T47D (cell line): ENCODE data around the gene EIF4E1B.

Source experiments
- DNase-seq, 2 experiments: peaks; one replicate each; pipeline versions ENCODE4 v3.0.0 to v3.0.0-alpha.2; 2011 to 2012; ENCODE audit warnings: low read depth in 1 of 2, low spot score in 1 of 2
- JUND ChIP-seq: IDR thresholded peaks from 2 replicates; pipeline ENCODE4 v1.6.1; 2012; ENCODE audit warnings: low read depth
- in situ Hi-C: cut with HindIII; loops from 2 replicates; pipeline ENCODE4 v1.10.0; 2016; ENCODE audit warnings: low sequenced_read_pairs, low pct_unique_long_range_greater_than_20kb

EIF4E1B gene

DNA sequence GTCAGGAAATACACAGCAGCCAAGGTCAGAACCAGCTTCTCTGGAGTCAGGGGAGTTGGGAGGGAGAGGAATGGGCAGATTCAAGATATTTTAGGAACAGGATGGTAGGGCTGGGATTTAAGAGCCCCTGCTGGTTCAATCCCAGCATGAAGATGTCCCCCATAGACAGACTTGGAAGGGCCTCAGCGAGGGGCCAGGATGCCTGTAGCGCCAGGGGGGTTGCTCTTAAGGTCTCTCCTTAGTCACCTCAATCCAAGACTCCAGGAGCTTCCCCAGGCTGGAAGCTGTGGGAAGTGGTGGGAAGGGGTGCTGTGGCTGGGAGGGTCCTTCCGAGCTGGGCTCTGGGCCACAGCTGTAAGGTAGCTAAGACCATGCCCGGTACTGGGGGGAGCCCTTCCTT is 8.7 kb downstream of the EIF4E1B start:
- DNase-seq: no peak
- no peak for TF ChIP-seq JUND
- in situ Hi-C loops: no loop called here

DNA sequence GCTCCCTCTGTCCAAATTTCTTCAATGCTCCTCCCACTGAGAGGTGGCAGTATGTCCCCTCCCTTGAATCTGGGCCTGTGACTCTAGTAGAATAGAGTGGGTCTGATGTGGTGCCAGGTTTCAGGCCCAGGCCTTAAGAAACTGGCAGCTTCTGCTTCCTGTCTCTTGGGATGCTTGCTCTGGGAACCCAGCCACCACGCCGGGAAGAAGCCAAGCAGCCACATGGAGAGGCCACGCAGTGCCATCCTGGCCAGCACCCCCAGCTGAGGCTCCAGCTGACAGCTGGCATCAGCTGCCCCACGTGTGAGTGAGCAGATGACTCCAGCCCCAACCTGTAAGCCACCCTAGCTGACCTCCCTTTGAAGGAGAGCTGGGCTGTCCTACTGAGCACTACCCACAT is 9.5 kb downstream of the EIF4E1B start:
- TF ChIP-seq JUND: no peak
- no peak for DNase-seq
- in situ Hi-C loops: no loop called here

DNA sequence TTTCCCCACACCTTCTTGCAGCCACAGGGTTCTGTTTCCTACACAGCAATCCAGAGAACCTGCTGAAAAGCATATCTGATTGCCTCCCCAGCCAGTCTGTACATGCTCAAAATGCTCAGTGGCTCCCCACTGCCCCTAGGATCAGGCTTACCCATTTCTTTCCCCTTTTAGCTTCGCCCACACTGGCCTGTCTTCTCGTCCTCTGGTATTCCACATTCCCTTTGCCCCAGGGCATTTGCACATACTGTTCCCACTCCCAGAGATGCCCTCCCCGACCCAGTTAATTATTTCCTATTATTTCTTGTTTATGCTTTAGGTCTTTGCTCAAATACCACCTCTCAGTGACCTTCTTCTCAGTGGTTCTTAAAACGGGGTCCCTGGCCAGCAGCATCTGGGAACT is 10.1 kb downstream of the EIF4E1B start:
- in situ Hi-C loops: no loop called here
- no peak for TF ChIP-seq JUND
- DNase-seq: no peak

DNA sequence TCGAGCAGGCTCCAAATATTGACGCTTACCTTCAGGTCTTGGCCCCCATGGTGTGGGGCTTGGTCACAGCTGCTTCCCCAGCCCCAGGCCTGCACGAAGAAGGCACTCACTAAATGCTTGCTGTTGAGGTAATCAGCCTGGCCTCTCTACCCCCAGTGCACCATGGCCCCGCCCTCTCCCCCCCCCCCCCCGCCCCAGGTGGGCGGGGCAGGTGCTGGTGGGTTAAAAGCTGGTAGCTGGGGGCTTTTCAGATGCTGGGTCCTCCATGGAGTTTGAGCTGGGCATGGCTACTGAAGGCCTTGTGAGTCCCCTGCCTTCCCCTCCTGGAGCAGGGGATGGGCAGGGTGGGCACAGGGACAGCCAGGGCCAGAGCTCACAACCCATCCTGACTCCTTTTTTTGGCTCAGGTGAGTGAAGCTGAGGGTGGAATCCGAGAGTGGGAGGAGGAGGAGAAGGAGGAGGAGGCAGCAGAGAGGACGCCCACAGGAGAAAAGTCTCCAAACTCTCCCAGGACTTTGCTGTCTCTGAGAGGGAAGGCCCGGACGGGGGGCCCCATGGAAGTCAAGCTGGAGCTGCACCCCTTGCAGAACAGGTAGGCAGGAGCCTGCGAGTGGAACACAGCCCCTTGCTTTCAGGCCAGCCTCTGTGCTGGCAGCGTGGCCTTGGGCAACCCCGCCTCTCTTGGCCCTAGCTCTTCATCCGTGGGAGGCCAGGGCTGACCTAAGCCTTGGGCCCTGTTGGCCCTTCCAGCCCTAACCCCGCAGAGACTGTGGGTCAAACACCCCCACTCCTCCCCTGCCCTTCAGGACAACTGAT is 12.4 kb downstream of the EIF4E1B start:
- no peak for TF ChIP-seq JUND
- in situ Hi-C loops: no loop called here
- peak in 1 of 2 experiments; percentile 62 for DNase-seq

DNA sequence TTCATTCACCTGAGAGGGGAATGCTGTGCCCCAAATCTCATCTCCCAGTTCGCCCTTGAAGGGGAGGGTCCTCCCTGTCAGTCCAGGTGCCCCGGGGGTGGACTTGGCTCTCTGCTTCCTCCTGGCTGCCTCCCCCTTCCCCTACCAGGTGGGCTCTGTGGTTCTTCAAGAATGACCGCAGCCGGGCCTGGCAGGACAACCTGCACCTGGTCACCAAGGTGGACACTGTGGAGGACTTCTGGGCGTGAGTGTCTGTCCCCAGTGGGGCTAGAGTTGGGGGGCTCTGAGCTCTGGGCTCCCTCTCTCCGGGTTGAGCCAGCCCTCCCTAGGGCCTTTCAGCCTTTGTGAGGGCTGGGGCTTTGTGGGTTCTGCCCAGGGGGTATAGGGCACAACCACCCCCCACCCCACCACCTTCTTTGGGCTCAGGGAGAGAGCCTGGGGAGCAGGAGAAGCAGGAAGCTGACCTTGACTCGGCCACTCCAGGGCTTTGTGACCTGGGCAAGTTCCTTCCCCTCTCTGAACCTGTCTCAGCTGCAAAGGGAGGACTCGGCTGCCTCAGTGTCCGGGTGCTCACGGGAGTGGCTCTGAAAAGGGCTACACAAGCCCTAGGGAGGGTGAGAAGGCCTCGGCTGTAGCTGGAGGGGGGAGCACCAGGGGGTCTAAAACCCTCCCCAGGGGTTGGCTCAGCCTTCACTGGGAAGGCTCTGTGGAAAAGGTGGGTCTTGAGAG is 13.2 kb downstream of the EIF4E1B start:
- in situ Hi-C loops: no loop called here
- TF ChIP-seq JUND: no peak
- no peak for DNase-seq

DNA sequence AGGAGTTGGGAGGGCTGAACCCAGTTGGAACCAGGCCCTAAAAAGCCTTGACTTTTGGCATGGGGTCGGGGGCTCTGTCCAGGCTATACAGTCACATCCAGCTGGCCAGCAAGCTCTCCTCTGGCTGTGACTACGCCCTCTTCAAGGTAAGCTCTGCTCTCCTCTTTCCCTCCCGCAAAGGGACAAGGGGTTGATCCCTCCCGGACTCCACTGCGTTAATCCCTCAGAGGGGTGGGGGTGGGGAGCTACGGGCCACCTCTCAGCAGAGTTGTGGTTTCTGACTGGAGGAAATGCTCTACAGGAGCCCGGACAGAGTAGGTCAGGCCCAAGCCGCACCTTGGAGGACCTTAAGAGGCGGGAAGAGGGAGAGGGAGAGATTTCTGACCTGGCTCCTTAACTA is 13.8 kb downstream of the EIF4E1B start:
- in situ Hi-C loops: no loop called here
- DNase-seq: no peak
- TF ChIP-seq JUND: no peak

DNA sequence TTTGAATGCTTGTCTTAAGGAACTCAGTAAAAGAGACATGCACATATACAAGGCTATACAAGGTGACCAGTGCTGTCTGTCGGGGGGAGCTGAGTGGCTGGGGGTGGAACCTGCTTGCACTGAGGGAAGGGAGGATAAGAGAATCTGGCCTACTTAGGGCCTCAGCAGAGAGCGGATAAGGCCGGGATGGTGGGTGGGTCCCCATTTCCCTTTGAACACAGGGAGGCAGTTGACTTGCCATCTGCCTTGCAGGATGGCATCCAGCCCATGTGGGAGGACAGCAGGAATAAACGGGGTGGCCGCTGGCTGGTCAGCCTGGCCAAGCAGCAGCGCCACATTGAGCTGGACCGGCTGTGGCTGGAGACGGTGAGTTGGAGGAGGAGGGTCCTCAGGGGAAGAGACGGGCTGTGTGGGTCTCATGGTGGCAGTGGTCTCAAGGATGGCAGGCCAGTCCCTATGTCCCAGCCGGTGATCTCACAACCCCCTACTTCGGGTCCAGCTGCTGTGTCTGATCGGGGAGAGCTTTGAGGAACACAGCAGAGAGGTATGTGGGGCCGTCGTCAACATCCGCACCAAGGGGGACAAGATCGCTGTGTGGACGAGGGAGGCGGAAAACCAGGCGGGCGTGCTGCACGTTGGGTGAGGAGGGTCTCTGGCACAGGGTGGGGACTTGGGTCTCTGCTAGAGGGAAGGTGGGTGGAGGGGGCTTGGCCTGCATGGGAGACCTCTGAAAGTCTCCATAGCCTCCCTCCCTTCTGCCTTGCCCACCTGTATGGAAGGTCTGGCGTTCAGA is 14.6 kb downstream of the EIF4E1B start:
- DNase-seq: no peak
- in situ Hi-C loops: no loop called here
- no peak for TF ChIP-seq JUND

DNA sequence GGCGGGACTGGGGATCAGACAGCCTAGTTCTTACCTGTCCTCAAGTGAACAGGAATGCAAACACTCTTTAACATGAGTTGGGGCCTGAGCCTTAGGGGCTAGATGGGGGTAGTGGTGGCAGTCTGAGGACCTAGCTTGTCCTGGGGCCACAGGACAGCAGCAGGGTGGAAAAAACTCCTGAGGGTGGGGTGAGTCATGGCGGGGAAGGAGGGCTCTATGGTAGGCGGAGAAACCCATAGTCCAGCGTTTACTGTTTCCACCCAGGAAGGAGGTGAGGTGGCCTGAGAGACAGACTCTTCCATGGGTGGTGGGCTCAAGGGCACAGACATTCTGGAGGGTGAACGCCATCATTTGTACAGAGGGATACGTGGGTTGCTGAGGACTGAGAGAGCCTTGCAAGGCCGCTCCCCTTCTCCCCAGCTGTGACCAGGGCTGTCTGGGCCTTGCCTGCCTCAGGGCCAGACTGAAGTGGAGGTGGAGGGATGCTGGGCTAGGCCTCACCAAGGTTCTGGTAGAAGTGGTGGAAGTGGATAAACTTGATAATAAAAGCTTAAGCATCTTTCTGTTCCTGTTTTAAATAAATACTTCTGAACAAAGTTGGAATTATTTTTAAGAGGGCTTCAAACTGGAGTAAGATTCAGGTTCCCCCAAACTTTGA is 15.7 kb downstream of the EIF4E1B start:
- in situ Hi-C loops: no loop called here
- no peak for DNase-seq
- TF ChIP-seq JUND: no peak

DNA sequence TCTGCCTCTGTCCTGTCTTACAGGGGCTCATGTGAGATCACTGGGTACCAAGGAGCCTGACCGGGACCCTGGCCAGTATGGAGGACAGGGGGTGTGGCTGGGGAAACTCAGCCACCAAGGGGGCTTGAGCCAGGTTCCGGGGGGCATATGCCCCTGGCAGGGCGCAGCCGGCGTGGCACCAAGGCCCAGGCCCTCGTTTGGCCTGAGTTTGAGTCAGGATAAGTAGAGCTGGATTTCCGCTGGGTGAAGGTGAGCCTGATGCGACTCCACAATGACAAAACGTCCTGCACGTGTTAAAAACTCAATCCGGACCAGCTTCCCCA is 16.2 kb downstream of the EIF4E1B start:
- in situ Hi-C loops: no loop called here
- DNase-seq: no peak
- no peak for TF ChIP-seq JUND

DNA sequence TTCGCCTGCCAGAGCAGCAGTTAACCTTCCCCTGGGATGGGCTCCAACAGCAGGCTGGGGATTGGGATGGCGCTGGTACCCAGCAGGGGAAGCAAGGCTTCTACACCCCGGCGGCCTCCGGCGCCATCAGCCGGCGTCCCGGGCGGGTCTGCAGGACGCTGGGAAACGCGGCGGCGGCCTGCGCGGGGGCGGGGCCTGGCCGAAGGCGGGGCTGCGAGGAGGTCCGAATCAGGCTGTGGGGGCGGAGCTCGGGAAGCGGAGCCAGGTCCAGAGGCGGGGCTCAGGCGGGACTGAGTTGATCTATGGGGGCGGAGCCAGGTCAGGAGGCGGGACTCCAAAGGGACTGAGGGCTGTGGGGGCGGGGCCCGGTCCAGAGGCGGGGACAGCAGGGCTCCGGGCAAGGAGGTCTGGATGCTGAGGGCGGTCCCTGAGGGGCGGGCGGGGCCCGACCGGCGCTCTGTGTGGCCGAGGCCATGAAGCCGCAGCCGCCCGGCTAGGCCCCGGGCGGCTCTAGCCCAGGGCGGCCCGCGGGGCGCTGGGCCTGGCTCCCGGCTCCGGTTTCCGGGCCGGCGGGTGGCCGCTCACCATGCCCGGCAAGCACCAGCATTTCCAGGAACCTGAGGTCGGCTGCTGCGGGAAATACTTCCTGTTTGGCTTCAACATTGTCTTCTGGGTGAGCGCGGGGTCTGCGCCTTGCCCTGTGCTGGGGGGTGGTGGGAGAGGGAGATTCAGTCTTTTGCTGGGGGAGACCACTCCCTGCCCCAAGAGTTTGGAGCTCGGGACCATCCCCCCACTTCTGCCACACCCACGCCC is 16.8 kb downstream of the EIF4E1B start, which contains the start of gene TSPAN17:
Gene TSPAN17 (plus strand): TSS at position 455 of the 813 bp plus-strand sequence. CDS start 132 bp downstream, at position 587.
- no peak for TF ChIP-seq JUND
- in situ Hi-C loops: no loop called here
- DNase-seq: peak; percentile 98 to 99

DNA sequence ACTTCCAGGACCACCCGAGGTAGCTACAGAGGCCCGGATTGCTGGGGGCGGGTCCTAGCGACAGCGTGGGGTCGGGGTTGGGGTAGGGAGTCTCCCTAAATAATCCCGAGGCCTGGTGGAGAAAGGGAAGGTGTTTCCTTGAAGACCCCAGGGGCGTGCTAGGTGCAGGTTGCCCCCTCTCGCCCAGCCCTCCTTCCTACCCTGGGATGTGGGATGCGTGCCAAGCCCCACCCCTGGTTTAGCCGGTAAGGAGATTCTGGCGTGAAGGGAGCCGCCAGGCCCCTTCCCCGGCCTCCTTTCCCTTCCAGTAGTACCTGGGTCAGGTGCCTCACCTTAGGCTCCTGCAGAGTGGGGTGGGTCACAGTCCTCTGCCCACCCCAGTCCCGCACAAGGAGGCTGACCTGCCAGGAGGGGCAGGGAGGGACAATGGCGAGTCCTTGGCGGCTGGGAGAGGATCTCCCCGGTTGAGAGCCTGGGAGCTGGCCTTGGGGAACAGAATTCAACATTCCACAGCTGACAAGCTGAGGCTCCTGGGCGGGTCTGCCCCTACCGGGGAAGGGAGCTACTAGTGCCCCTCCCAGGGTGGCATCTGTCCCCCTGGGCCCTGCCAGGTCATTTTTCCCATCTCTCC is 17.5 kb downstream of the EIF4E1B start:
- in situ Hi-C loops: no loop called here
- DNase-seq: peak; percentile 49 to 55
- TF ChIP-seq JUND: no peak
